Neuron (in vitro differentiated cells): Measurements from ENCODE around the gene CDH13.

Experiments
- H2AFZ ChIP-seq: one replicate; pipeline ENCODE4 v1.6.1; 2013; ENCODE audit warnings: low read depth, mild to moderate bottlenecking, inconsistent platforms, low read length, moderate library complexity
- H3K27me3 ChIP-seq: one replicate; pipeline ENCODE4 v1.6.1; 2013; ENCODE audit warnings: low read length; ENCODE audit not compliant: insufficient read depth
- H3K36me3 ChIP-seq: one replicate; pipeline ENCODE4 v1.6.1; 2013; ENCODE audit warnings: low read length; ENCODE audit not compliant: insufficient read depth
- H3K4me1 ChIP-seq: one replicate; pipeline ENCODE4 v1.6.1; 2013; ENCODE audit warnings: low read length; ENCODE audit not compliant: insufficient read depth
- H3K4me3 ChIP-seq: 2 replicates; pipeline ENCODE4 v1.5.1; 2013; ENCODE audit warnings: mild to moderate bottlenecking, low read length, moderate library complexity
- H3K9me3 ChIP-seq: one replicate; pipeline ENCODE4 v1.6.1; 2013; ENCODE audit warnings: low read length

Gene CDH13

GRCh38 chr16:83568345-83568744 is 941.6 kb downstream of the CDH13 start:
- Histone ChIP-seq H3K4me3 (no peak overlapping the region), H3K4me1 (peaks cover 15% of the 10 kb centered on the region), H3K9me3 (no peaks in the 10 kb centered on the region), H3K27me3 (peaks cover 3% of the 10 kb centered on the region), H2AFZ (no peak overlapping the region), H3K36me3 (no peaks in the 10 kb centered on the region)

GRCh38 chr16:83574388-83574787 is 947.6 kb downstream of the CDH13 start:
- Histone ChIP-seq H3K9me3 (no peaks in the 10 kb centered on the region), H3K4me1 (no peaks in the 10 kb centered on the region), H3K27me3 (no peaks in the 10 kb centered on the region), H2AFZ (no peak overlapping the region), H3K36me3 (no peaks in the 10 kb centered on the region), H3K4me3 (no peak overlapping the region)

- no peak overlapping the region for H3K4me3 ChIP-seq
- H3K36me3 ChIP-seq, result no peaks in the 10 kb centered on the region
- H3K9me3 ChIP-seq, result no peaks in the 10 kb centered on the region
- no peaks in the 10 kb centered on the region for H3K27me3 ChIP-seq
- no peaks in the 10 kb centered on the region for H3K4me1 ChIP-seq
- no peak overlapping the region for H2AFZ ChIP-seq
Measured at GRCh38 chr16:83577078-83577745, 950.4 kb downstream of the CDH13 start.

GRCh38 chr16:83578171-83578570 is 951.4 kb downstream of the CDH13 start:
- H3K9me3 ChIP-seq, result no peaks in the 10 kb centered on the region
- H2AFZ ChIP-seq, result no peak overlapping the region
- no peaks in the 10 kb centered on the region for H3K27me3 ChIP-seq

GRCh38 chr16:83579027-83579426 is 952.3 kb downstream of the CDH13 start:
- H2AFZ ChIP-seq, result no peak overlapping the region
- no peak overlapping the region for H3K4me3 ChIP-seq
- H3K4me1 ChIP-seq, result no peaks in the 10 kb centered on the region
- H3K27me3 ChIP-seq, result no peaks in the 10 kb centered on the region
- no peaks in the 10 kb centered on the region for H3K36me3 ChIP-seq
- H3K9me3 ChIP-seq, result no peaks in the 10 kb centered on the region

More at GRCh38 chr16:83578171-83578570, 951.4 kb downstream of the CDH13 start:
- no peak overlapping the region for H3K4me3 ChIP-seq
- H3K36me3 ChIP-seq, result no peaks in the 10 kb centered on the region
- H3K4me1 ChIP-seq, result no peaks in the 10 kb centered on the region

- H3K36me3 ChIP-seq, result no peaks in the 10 kb centered on the region
- no peaks in the 10 kb centered on the region for H3K4me1 ChIP-seq
- H3K9me3 ChIP-seq, result no peaks in the 10 kb centered on the region
- H2AFZ ChIP-seq, result no peak overlapping the region
- no peaks in the 10 kb centered on the region for H3K27me3 ChIP-seq
- no peak overlapping the region for H3K4me3 ChIP-seq
Measured at GRCh38 chr16:83579436-83579835, 952.7 kb downstream of the CDH13 start.

- H3K27me3 ChIP-seq, result no peaks in the 10 kb centered on the region
- no peaks in the 10 kb centered on the region for H3K4me1 ChIP-seq
- H3K36me3 ChIP-seq, result no peaks in the 10 kb centered on the region
- no peaks in the 10 kb centered on the region for H3K9me3 ChIP-seq
- H3K4me3 ChIP-seq, result no peak overlapping the region
- no peak overlapping the region for H2AFZ ChIP-seq
Measured at GRCh38 chr16:83581082-83581481, 954.3 kb downstream of the CDH13 start.

- H3K4me3 ChIP-seq, result no peak overlapping the region
- no peaks in the 10 kb centered on the region for H3K27me3 ChIP-seq
- no peaks in the 10 kb centered on the region for H3K9me3 ChIP-seq
- H3K36me3 ChIP-seq, result no peaks in the 10 kb centered on the region
- H2AFZ ChIP-seq, result no peak overlapping the region
- H3K4me1 ChIP-seq, result no peaks in the 10 kb centered on the region
Measured at GRCh38 chr16:83581994-83582747, 955.4 kb downstream of the CDH13 start.

- Histone ChIP-seq H3K9me3 (no peaks in the 10 kb centered on the region), H3K4me1 (no peaks in the 10 kb centered on the region), H2AFZ (no peak overlapping the region), H3K27me3 (no peaks in the 10 kb centered on the region), H3K36me3 (no peaks in the 10 kb centered on the region), H3K4me3 (no peak overlapping the region)
Measured at GRCh38 chr16:83586036-83586435, 959.3 kb downstream of the CDH13 start.

- no peak overlapping the region for H3K4me3 ChIP-seq
- no peaks in the 10 kb centered on the region for H3K27me3 ChIP-seq
- no peaks in the 10 kb centered on the region for H3K36me3 ChIP-seq
- H3K9me3 ChIP-seq, result no peaks in the 10 kb centered on the region
- no peaks in the 10 kb centered on the region for H3K4me1 ChIP-seq
- H2AFZ ChIP-seq, result no peak overlapping the region
Measured at GRCh38 chr16:83586461-83587200, 959.9 kb downstream of the CDH13 start.

- Histone ChIP-seq H3K27me3 (no peaks in the 10 kb centered on the region), H2AFZ (no peak overlapping the region), H3K4me1 (no peaks in the 10 kb centered on the region), H3K4me3 (no peak overlapping the region), H3K36me3 (no peaks in the 10 kb centered on the region), H3K9me3 (no peaks in the 10 kb centered on the region)
Measured at GRCh38 chr16:83587201-83587600, 960.4 kb downstream of the CDH13 start.

- no peaks in the 10 kb centered on the region for H3K36me3 ChIP-seq
- no peaks in the 10 kb centered on the region for H3K27me3 ChIP-seq
- no peaks in the 10 kb centered on the region for H3K4me1 ChIP-seq
- no peak overlapping the region for H3K4me3 ChIP-seq
- no peak overlapping the region for H2AFZ ChIP-seq
- H3K9me3 ChIP-seq, result no peaks in the 10 kb centered on the region
Measured at GRCh38 chr16:83588070-83588469, 961.3 kb downstream of the CDH13 start.

GRCh38 chr16:83589576-83589975 is 962.8 kb downstream of the CDH13 start:
- no peaks in the 10 kb centered on the region for H3K27me3 ChIP-seq
- H3K4me3 ChIP-seq, result no peak overlapping the region
- H3K4me1 ChIP-seq, result no peaks in the 10 kb centered on the region
- H2AFZ ChIP-seq, result no peak overlapping the region
- no peaks in the 10 kb centered on the region for H3K36me3 ChIP-seq
- no peaks in the 10 kb centered on the region for H3K9me3 ChIP-seq
